Left forelimb (tissue), 1 donor: ENCODE results near the gene ANXA5.

Experiments used
- DNase-seq: peaks from one replicate; pipeline ENCODE4 v3.0.0-alpha.2; 2018; ENCODE audit warnings: low spot score

Gene ANXA5

GRCh38 chr4:121712001-121712651, 15.3 kb upstream of the ANXA5 start:
- no peak for DNase-seq

- peak; percentile 85 for DNase-seq
Measured at GRCh38 chr4:121711263-121712000, 14.7 kb upstream of the ANXA5 start.

DNA sequence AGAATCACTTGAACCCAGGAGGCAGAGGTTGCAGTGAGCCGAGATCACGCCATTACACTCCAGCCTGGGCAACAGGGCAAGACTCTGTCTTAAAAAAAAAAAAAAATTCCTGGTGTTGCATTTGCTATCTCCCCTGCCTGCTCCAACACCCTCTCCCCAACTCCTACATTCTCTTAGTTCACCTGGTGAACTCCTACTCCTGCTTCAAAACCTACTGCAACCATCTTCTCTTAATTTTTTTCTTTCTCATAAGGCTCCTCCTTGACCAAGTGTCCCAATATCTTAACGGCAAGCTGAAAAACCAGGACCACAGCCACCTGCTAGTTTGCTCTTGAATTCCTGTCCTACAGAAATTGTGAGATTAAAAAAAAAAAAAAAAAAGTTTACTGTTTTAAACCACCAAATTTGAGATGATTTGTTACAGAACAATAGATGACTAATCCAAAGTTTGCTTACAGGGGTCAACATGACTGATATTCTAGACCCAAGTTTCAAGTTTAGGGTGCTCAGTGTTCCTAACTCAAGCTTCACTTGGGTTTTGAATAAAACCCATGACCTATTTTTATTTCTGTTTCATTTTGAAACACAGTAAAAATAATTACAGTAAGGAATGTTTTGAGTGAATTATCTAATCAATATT, 13.1 kb upstream of the ANXA5 start:
- no peak for DNase-seq

- no peak for DNase-seq
Measured at GRCh38 chr4:121707344-121707743, 10.6 kb upstream of the ANXA5 start.

DNA sequence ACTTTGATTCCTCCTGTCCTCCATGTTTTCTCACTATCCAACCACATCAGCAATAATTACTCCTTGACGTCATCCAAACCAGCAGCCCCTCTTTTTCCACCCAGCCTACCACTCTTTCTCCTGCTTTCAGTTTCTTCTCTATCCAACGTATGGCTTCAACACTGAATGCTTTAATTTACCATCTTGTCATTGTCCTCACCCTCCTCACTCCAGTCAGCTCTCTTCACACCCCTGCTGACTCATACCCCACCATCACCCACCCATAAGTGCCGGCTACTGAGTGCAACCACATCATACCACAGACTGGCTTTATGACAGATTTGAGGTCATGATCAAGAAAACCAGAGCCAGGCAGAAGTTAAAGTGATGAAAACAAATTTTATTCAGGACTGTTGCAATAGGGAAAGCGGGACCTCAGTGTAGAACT, 9.8 kb upstream of the ANXA5 start:
- no peak for DNase-seq

GRCh38 chr4:121705521-121705920, 8.7 kb upstream of the ANXA5 start:
- DNase-seq = no peak

DNA sequence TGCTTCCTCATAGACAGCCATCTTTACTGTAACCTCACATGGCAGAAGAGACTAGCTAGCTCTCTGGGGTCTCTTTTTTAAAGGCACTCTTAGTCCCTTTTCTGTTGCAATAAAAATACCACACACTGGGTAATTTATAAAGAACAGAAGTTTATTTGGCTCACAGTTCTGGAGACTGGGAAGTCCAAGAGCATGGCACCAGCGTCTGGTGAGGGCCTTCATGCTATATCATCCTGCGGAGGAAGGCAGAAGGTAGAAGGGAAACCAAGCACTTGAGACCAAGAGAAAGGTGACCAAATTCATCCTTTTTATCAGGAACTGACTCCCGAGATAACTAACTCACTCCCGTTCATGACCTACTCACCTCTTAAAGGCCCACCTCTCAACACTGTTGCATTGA, 5.4 kb upstream of the ANXA5 start:
- no peak for DNase-seq

DNA sequence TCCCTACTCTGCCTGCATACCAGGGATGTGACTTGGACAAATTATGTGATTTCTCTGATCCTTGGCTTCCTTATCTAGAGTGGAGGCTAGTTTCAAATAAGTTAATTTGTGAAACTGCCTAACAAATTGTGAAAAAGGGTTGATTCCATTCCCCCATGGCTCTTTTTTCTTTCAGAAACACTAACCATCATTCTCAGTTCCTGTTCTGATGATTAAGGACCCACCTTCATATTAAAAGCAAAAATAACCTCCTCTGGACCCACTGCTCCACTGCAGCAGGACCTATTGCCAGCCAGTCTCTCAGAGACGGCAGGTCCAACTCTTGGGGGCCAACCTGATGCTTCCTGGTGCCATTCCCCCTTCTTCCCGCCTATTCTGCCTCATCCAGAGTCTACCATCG, 4.5 kb upstream of the ANXA5 start:
- no peak for DNase-seq

GRCh38 chr4:121698236-121698671, 1.5 kb upstream of the ANXA5 start:
- no peak for DNase-seq

DNA sequence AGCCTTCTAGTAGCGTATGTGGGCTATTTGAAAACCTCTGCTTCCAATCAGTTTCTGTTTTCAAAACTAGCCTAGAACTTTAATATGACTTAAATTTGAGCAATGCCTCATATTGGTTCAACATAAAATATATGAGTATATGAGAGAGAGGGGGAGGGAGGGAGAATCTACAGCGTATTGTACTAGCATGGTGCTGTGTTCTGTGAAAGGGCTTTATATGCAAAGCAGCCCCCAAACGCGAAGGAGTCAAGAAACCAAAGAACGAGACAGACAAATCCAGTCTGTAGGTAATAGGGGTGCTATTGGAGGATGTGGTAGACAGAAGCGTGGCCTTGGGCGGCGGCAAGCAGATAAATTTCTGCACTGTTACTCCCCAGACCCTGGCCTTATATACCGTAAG, 784 bp upstream of the ANXA5 start:
- no peak for DNase-seq

- DNase-seq = peak; percentile 85
Measured at GRCh38 chr4:121696170-121696580, 605 bp downstream of the ANXA5 start.

DNA sequence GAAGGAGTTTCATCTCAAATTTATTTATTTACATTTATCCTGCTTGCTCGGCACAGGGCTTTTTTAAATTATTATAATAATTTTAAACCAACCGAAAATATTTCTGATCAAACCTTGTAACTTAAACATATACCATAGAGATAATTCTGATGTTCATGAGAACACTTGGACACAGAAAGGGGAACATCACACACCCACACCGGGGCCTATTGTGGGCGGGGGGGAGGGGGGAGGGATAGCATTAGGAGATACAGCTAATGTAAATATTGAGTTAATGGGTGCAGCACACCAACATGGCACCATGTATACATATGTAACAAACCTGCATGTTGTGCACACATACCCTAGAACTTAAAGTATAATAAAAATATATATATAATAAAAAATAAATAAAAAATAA, 2.9 kb downstream of the ANXA5 start:
- no peak for DNase-seq

DNA sequence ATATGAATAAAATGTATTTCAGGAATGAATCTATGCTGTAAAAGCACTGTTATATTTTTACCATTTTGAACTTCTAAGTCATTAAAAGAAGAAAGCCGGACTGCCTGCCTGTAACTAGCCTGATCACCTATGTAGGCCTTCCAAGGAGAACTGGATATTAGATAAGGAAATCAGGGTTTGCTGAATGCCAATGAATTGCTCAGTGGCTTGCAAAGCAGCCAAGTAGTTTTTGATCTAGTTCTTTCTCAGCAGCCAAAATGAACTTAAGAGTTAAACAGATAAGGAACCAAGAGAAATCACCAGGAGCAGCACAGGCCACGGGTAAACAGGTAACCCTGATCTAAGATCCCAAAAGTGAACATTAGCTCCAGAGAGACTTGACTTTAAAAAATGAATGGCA, 3.3 kb downstream of the ANXA5 start:
- DNase-seq = no peak

- DNase-seq = no peak
Measured at GRCh38 chr4:121692261-121692660, 4.5 kb downstream of the ANXA5 start.

GRCh38 chr4:121690001-121690400, 6.8 kb downstream of the ANXA5 start:
- DNase-seq = no peak

GRCh38 chr4:121688701-121689100, 8.1 kb downstream of the ANXA5 start:
- DNase-seq = no peak

- no peak for DNase-seq
Measured at GRCh38 chr4:121688261-121688660, 8.5 kb downstream of the ANXA5 start.

DNA sequence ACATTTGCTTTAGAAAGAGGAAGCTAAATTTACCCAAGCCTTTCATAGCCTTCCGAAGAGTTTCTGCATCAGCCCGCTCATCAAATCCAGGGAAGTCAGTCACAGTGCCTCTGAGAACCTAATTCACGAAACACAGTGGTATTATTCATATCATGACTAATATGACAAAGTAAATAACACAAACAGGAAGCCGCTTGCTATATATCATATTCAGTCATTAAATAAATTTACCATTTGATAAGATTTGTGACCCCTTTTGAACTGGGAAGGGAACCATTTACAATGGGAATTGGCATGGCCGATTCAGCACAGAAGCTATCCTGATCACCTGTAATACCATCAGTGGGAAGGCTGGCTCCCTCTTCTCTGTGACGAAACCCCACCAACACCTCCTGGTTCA, 10.5 kb downstream of the ANXA5 start:
- no peak for DNase-seq

DNA sequence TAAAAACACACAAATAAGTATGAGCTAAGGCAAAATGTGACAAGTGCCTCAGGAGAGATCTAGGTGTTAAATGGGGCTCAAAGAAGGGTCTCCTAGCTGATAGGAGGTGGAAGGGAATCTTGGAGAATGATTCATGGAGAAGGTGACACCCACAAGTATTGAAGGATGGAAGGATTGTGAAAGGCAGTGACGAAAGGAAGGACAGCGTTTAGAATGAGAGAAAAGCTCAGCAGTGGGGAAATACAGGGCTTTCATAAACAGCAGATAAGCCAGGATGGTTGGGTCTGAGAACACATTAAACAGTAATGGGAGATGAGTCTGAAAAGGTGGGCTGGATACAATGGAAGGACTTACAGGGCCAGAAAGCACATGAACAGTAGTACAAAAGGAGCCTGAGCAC, 11.5 kb downstream of the ANXA5 start:
- DNase-seq = no peak

- no peak for DNase-seq
Measured at GRCh38 chr4:121684561-121684960, 12.2 kb downstream of the ANXA5 start.

DNA sequence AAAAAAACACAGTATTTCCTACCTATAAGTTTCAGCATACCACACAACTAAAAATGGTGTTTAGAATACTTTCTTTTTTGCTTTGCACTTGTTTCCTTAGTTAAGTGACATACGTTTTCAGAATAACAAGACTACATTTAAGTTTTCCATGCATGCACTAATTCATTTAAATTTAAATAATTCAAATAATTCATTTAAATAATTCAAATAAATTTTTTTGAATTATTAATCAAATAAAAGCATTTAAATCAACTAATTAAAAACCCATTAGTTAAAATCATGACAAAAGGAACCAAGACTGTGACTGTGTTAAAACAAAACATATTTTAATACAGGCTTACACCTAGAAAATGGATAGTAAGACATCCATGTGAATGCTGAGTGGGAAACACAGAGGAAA, 12.8 kb downstream of the ANXA5 start:
- DNase-seq = no peak

DNA sequence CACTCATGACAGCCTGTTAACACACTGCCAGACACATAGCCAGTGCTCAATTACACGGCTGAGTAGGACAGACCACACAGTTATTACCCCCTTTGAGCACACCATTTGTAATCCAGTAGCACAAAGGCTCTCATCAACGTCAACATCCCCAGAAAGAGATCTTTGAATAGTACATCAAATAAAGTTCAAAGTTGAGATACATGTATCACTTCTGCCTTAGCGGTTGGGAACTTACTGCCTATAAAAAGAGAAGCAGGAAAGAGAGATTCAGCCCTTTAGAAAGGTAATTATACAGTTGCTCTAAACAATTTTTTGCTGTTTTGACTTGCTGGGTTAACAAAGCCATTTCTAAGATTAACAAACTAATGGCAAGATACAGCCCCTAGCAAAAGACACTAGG, 16.2 kb downstream of the ANXA5 start:
- DNase-seq = no peak

DNA sequence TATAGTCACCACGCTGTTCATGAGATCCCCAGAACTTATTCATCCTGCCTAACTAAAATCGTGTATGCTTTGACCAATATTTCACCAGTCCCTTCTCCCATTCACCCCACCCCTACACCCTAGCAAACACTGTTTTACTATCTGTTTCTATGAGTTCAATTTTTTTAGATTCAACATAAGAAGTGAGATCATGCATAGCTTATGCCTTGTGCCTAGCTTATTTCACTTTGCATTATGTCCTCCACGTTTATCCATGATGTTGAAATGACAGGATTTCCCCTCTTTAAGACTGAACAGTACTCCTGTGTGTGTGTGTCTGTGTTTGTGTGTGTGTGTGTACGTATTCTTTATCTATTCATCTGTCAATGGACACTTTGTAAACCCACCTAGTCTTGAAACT, 16.8 kb downstream of the ANXA5 start:
- DNase-seq = no peak
